ENCODE data around the gene OBSCN.

Gene OBSCN

DNA sequence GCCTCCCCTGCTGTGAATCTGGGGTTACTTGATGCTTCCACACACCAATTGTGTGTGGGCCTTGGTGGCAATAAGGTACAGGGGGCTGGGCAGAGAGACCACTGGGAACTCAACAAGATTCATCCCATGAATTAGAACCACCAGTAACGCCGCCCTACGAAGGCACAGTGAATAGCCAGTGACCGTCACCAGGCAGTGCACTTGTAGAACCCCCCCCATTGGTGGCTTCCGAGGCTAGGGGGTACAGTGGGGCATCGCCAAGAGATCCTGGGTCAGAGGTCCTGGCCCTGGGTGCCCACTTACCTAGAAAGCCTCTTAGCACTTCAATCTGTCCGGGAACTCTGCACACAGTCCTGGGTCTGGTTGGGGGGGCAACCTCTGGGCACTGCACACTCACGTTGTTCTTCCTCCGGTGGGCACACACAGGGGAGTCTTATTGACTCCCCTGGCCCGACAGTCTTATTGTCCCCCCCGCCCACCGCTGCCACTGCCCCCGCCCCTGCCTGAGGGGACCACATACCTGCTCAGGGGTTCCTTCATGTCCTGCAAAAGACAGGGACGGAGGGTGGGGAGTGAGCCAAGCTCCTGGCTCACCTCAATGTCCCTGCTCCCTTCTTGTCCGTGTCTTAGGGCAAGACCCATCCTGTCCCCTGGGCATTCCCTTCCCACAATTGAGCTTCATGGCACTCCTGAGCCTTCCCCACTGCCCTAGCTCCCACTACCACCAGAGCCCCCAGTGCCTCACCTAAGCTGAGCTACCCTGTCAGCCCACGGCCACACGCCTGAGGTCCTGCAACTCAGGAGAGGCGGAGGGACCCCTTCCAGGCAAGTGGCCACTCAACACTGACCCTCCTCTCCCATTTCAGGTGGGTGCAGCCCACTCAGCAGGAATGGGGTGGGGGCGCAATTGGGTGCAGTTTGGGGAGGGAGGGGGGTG is 201.3 kb downstream of the OBSCN start:
- Histone ChIP-seq H4K20me1 (ENCODE audit: insufficient read depth, low read length, poor library complexity, severe bottlenecking) (peaks cover 23% of the 10 kb centered on the region), H3K79me2 (ENCODE audit: insufficient read depth, low read length) (peaks cover 37% of the 10 kb centered on the region), H2AFZ (ENCODE audit: low read length) (no peak overlapping the region), H3K9ac (ENCODE audit: low read depth, low read length, poor library complexity, severe bottlenecking) (no peak overlapping the region), H3K4me3 (ENCODE audit: low read length, poor library complexity, severe bottlenecking) (peak overlapping the region; percentile 86), H3F3A (ENCODE audit: low read depth) (no peaks in the 10 kb centered on the region), H3K4me2 (ENCODE audit: low read depth, low read length, poor library complexity, severe bottlenecking) (peak overlapping the region; percentile 84), H3K9me3 (ENCODE audit: insufficient read depth, low read depth, low read length) (no peaks in the 10 kb centered on the region), H3K36me3 (ENCODE audit: insufficient read depth, low read length) (no peaks in the 10 kb centered on the region), H3K4me1 (ENCODE audit: insufficient read depth, low read length, poor library complexity, severe bottlenecking) (peaks cover 34% of the 10 kb centered on the region), H3K9me2 (replicated peaks; ENCODE audit: low read depth, low read length) (no peaks in the 10 kb centered on the region), H3K27me3 (ENCODE audit: insufficient read depth, low read length, poor library complexity, severe bottlenecking) (no peaks in the 10 kb centered on the region)
- TF ChIP-seq EZH2phosphoT487 (IDR thresholded peaks at IDR 0.05; ENCODE audit: borderline replicate concordance): no peak
- TF ChIP-seq, protein P1, sequence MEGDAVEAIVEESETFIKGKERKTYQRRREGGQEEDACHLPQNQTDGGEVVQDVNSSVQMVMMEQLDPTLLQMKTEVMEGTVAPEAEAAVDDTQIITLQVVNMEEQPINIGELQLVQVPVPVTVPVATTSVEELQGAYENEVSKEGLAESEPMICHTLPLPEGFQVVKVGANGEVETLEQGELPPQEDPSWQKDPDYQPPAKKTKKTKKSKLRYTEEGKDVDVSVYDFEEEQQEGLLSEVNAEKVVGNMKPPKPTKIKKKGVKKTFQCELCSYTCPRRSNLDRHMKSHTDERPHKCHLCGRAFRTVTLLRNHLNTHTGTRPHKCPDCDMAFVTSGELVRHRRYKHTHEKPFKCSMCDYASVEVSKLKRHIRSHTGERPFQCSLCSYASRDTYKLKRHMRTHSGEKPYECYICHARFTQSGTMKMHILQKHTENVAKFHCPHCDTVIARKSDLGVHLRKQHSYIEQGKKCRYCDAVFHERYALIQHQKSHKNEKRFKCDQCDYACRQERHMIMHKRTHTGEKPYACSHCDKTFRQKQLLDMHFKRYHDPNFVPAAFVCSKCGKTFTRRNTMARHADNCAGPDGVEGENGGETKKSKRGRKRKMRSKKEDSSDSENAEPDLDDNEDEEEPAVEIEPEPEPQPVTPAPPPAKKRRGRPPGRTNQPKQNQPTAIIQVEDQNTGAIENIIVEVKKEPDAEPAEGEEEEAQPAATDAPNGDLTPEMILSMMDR (conservative IDR thresholded peaks at IDR 0.05; ENCODE audit: low read length): no peak

DNA sequence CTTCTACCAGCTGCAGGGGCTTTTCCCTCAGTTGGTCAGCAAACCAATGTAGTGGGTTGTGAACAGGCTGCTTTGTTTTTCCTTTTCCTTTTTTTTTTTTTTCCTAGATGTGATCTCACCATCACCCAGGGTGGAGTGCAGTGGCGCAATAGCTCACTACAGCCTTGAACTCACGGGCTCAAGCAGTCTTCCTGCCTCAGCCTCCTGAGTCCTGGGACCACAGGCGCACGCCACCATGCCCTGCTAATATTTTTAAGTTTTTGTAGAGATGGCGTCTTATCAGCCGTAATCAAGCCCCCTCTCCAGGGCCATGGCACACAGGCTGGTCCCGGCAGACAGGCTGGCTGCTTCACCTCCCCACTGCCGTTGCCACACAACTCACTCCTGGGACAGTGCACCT is 202.2 kb downstream of the OBSCN start:
- no peaks in the 10 kb centered on the region for H3K36me3 ChIP-seq (ENCODE audit: insufficient read depth, low read length)
- no peaks in the 10 kb centered on the region for H3K27me3 ChIP-seq (ENCODE audit: insufficient read depth, low read length, poor library complexity, severe bottlenecking)
- no peaks in the 10 kb centered on the region for H3F3A ChIP-seq (ENCODE audit: low read depth)
- H3K9ac ChIP-seq (ENCODE audit: low read depth, low read length, poor library complexity, severe bottlenecking): no peak overlapping the region
- peaks cover 28% of the 10 kb centered on the region for H3K79me2 ChIP-seq (ENCODE audit: insufficient read depth, low read length)
- no peaks in the 10 kb centered on the region for H3K9me2 ChIP-seq (replicated peaks; ENCODE audit: low read depth, low read length)
- H3K4me2 ChIP-seq (ENCODE audit: low read depth, low read length, poor library complexity, severe bottlenecking): peak overlapping the region; percentile 25
- no peak for TF ChIP-seq EZH2phosphoT487 (IDR thresholded peaks at IDR 0.05; ENCODE audit: borderline replicate concordance)
- TF ChIP-seq, protein P1 (conservative IDR thresholded peaks at IDR 0.05; ENCODE audit: low read length): no peak
- H3K9me3 ChIP-seq (ENCODE audit: insufficient read depth, low read depth, low read length): no peaks in the 10 kb centered on the region
- H2AFZ ChIP-seq (ENCODE audit: low read length): no peak overlapping the region
- H3K4me3 ChIP-seq (ENCODE audit: low read length, poor library complexity, severe bottlenecking): no peak overlapping the region
- H3K4me1 ChIP-seq (ENCODE audit: insufficient read depth, low read length, poor library complexity, severe bottlenecking): peaks cover 25% of the 10 kb centered on the region
- H4K20me1 ChIP-seq (ENCODE audit: insufficient read depth, low read length, poor library complexity, severe bottlenecking): peaks cover 14% of the 10 kb centered on the region

- no peak for TF ChIP-seq EZH2phosphoT487 (IDR thresholded peaks at IDR 0.05; ENCODE audit: borderline replicate concordance)
- TF ChIP-seq, protein P1 (conservative IDR thresholded peaks at IDR 0.05; ENCODE audit: low read length): no peak
- H3F3A ChIP-seq (ENCODE audit: low read depth): no peaks in the 10 kb centered on the region
- peaks cover 22% of the 10 kb centered on the region for H3K79me2 ChIP-seq (ENCODE audit: insufficient read depth, low read length)
- no peaks in the 10 kb centered on the region for H3K36me3 ChIP-seq (ENCODE audit: insufficient read depth, low read length)
- H3K4me2 ChIP-seq (ENCODE audit: low read depth, low read length, poor library complexity, severe bottlenecking): no peak overlapping the region
- H3K9me3 ChIP-seq (ENCODE audit: insufficient read depth, low read depth, low read length): no peaks in the 10 kb centered on the region
- no peak overlapping the region for H2AFZ ChIP-seq (ENCODE audit: low read length)
- H4K20me1 ChIP-seq (ENCODE audit: insufficient read depth, low read length, poor library complexity, severe bottlenecking): peaks cover 8% of the 10 kb centered on the region
- H3K27me3 ChIP-seq (ENCODE audit: insufficient read depth, low read length, poor library complexity, severe bottlenecking): no peaks in the 10 kb centered on the region
- H3K9me2 ChIP-seq (replicated peaks; ENCODE audit: low read depth, low read length): no peaks in the 10 kb centered on the region
- H3K4me3 ChIP-seq (ENCODE audit: low read length, poor library complexity, severe bottlenecking): no peak overlapping the region
- peaks cover 19% of the 10 kb centered on the region for H3K4me1 ChIP-seq (ENCODE audit: insufficient read depth, low read length, poor library complexity, severe bottlenecking)
- no peak overlapping the region for H3K9ac ChIP-seq (ENCODE audit: low read depth, low read length, poor library complexity, severe bottlenecking)
Measured at GRCh38 chr1:228410671-228411070, 202.8 kb downstream of the OBSCN start.
